T-helper 1 cell treated with Interleukin-12 subunit alpha and Interleukin-12 subunit beta and Interleukin-4 antibody, amounts not matched to agents 30 μg/mL and 1 μg/mL, for 36 hours (primary cell): ENCODE data around the gene HS1BP3.

Experiments used
- H3K27ac Mint-ChIP-seq: one replicate; pipeline ENCODE4 v1.8.0; 2021; ENCODE audit warnings: mild to moderate bottlenecking, mixed read lengths
- H3K27me3 Mint-ChIP-seq: one replicate; pipeline ENCODE4 v1.8.0; 2021; ENCODE audit warnings: low read depth, mixed read lengths
- H3K36me3 Mint-ChIP-seq: one replicate; pipeline ENCODE4 v1.8.0; 2021; ENCODE audit warnings: low read depth, mixed read lengths
- H3K4me1 Mint-ChIP-seq: one replicate; pipeline ENCODE4 v1.8.0; 2021; ENCODE audit warnings: low read depth, mixed read lengths
- H3K4me3 Mint-ChIP-seq: one replicate; pipeline ENCODE4 v1.8.0; 2021; ENCODE audit warnings: mild to moderate bottlenecking, moderate library complexity, mixed read lengths
- H3K9me3 Mint-ChIP-seq: one replicate; pipeline ENCODE4 v1.8.0; 2021; ENCODE audit warnings: mixed read lengths

The HS1BP3 gene

DNA sequence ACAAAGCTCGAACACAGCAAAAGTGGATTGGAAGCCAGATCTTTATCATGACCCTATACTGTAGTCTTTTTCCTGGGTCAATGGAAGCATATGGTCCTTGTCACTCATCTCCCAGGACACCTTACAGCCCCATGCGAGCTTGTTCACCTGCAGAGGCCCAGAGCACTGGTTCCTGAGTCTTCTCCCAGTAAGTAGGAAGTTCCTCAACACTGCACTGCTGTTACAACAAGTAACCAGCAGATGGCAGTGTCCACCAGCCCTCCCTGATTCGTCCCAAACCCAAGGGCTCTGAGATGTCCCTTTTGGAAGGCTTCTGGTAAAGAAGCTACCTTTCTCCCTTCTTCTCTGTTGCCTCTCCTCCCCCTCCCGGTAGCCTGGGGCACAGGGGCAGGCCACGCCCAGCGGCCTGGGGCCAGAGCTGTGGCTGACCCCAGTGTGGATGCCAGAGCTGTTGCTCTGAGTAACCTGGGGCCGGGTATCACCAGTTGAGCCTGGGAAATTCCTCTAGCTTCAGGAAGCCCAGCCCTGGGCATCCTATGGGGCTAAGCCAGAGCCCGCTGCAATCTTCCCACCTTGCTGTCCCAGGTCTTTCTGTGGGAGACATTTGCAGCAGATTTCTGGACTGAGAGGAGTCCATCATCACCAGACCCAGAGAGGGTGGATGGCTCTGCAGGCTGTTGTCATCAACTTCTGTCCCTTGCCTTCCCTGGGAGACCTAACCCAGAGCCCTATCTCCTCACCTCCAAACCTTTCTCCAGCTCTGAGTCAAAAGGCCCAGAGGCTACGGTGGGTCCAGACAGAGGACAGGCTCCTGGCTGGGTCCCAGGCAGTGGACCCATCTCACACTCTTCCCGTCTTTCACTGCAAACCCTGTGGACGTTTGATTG lies 10.8 kb upstream of the HS1BP3 start:
- peaks cover 69% of the 10 kb centered on the region for H3K27me3 Mint-ChIP-seq
- H3K36me3 Mint-ChIP-seq = no peaks in the 10 kb centered on the region
- peaks cover 3% of the 10 kb centered on the region for H3K4me1 Mint-ChIP-seq
- no peak overlapping the region for H3K4me3 Mint-ChIP-seq
- no peaks in the 10 kb centered on the region for H3K9me3 Mint-ChIP-seq
- no peak overlapping the region for H3K27ac Mint-ChIP-seq

- Mint-ChIP-seq H3K36me3 (no peaks in the 10 kb centered on the region), H3K4me1 (no peaks in the 10 kb centered on the region), H3K27me3 (peaks cover 68% of the 10 kb centered on the region), H3K9me3 (no peaks in the 10 kb centered on the region), H3K4me3 (no peak overlapping the region), H3K27ac (no peak overlapping the region)
Measured at GRCh38 chr2:20660506-20661420, 9.9 kb upstream of the HS1BP3 start.

DNA sequence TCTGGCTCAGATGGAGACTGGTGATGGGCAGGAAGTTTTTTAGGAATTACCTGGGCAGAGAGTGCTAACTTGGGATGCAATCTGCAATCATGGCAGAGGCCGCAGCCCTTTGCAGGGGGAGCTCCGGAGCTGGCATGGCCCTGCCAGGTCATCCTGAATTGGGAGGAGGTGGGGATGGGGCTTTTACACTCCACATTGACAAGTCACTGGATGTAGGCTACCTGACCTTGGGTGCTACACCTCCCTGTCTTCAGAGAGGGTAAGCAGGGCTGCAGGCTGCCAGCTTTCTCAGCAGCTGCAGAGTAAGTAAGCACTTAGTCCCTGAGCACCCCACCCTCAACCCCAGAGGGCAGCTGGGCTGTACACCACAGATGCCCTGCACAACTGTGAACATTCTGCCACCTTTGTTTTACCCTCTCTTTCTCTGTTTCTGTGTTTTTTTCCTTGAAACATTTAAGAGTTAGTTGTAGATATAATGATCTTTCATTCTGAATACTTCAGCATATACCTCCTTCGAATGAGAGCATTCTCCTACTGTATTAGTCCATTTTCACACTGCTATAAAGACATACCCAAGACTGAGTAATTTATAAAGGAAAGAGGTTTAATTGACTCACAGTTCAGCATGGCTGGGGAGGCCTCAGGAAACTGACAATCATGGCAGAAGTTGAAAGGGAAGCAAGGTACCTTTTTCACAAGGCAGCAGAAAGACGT lies 6.8 kb upstream of the HS1BP3 start:
- no peak overlapping the region for H3K4me3 Mint-ChIP-seq
- H3K9me3 Mint-ChIP-seq = no peaks in the 10 kb centered on the region
- H3K27ac Mint-ChIP-seq = no peak overlapping the region
- peaks cover 1% of the 10 kb centered on the region for H3K36me3 Mint-ChIP-seq
- H3K4me1 Mint-ChIP-seq = peaks cover 3% of the 10 kb centered on the region
- peaks cover 52% of the 10 kb centered on the region for H3K27me3 Mint-ChIP-seq

DNA sequence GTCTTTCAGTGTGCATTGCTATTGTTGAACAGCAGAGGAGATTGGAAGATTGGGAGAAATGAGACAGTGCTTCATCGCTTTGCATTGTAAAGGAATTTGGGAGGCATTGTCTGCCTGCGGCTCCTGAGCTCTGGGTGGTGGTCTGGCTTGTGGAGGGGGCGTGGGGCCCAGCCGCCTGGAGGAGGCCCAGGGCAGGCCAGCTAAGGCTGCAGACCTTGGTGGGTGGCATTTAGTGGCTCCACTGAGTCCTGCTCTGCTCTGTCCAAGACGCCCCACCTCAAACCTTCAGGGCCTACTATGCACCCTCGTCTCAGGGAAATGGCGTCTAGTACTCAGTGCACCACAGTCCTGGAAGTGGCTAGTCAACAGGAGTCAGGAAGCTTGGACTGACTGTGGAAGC lies 5.7 kb upstream of the HS1BP3 start:
- Mint-ChIP-seq H3K27ac (no peak overlapping the region), H3K4me3 (no peak overlapping the region), H3K36me3 (peaks cover 3% of the 10 kb centered on the region), H3K27me3 (peaks cover 45% of the 10 kb centered on the region), H3K4me1 (peaks cover 4% of the 10 kb centered on the region), H3K9me3 (no peaks in the 10 kb centered on the region)

DNA sequence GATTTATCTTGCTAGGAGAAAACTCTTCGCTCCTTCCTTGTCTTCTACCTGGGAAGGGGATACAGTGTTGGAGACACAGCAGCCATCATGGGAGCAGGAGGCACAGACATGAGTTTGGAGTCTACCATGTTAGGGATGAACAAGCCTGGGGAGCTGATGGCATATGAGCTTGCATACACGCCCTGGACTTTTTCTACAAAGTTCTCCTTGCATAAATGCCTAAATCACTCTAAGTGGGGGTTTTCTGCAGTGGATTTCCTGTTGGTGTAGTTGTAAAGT lies 3.6 kb upstream of the HS1BP3 start:
- Mint-ChIP-seq H3K4me1 (peaks cover 14% of the 10 kb centered on the region), H3K4me3 (no peak overlapping the region), H3K27me3 (peaks cover 29% of the 10 kb centered on the region), H3K27ac (no peak overlapping the region), H3K9me3 (no peaks in the 10 kb centered on the region), H3K36me3 (peaks cover 3% of the 10 kb centered on the region)

DNA sequence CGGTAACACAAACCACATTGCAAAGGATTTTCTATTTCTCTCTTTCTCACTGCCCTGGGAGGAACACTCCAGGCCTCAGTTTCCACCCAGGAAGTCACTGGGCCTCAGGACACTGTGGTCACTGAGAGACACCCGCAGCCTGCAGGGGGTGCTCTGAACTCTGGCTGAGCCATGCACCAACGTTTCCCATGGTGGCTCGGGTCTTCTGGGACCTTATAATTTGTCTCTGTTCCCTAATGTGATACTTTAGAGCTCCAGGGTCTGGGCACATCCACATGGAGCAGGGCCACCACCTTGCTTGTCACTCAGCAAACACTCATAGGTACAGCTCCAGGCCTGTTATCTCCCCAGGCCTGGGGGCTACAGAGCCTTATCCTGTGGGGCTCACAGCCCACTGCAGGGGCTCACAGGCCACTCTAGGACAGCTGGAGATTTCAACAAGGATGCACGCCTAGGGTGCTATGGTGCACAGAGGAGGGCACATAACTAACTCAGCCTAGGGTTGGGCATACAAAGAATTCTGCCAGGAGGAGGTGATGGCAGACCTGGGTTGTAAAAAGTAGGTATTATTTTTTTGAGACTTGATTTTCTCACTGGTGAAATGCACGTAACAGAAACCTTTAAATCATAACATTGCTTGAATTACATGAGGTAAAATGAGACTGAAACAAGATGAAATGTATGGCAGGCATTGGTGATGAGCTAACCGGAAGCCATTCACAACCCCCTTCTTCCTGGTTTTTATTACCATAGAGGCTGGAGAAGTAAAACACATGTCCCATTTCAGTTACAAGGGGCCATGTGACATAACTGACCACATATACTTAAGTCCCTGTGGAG lies 3.0 kb upstream of the HS1BP3 start:
- Mint-ChIP-seq H3K27ac (no peak overlapping the region), H3K4me3 (no peak overlapping the region), H3K27me3 (peaks cover 26% of the 10 kb centered on the region), H3K36me3 (peaks cover 3% of the 10 kb centered on the region), H3K4me1 (peaks cover 14% of the 10 kb centered on the region), H3K9me3 (no peaks in the 10 kb centered on the region)

DNA sequence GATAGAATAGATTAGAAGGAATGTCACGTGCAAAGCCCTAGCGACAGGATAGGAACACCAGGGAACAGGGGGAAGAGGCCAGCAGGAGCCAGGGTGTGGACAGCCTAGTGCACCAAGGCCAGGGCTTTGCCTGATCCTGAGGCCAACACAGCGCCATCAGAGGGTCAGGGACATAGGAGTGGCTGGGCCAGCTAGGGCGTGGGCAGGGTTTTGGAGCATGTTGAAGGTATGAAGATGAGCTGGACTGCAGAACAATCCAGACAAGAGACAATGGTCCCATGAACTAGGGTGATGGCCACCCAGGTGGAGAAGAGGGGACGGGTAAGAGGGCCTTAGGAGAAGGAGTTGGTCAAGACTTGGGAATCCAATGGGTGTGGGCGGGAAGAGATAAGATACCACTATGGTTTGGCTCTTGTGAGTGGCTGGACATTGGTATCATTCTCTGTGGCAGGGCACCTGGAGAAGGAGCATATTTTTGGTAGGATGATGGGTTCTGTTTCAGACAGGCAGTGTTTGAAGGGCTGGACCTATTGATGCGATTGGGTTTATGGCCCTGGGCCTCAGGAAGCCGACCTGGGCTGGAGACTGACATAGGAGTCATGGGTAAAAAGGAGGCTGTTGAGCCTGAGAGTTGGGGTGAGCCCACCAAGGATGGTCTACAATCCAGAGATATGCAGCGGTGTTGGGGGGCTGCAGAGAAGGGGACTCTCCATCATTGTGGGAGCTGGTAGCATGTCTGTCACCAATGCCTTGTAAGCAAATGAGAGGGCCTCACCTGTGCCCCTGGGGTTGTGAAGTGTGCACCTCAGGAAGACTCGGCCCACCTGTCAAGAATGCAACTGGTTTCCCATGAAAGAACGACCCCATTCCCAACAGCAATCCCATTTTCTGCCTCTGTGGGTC lies 2.0 kb upstream of the HS1BP3 start:
- Mint-ChIP-seq H3K36me3 (peaks cover 3% of the 10 kb centered on the region), H3K27me3 (peaks cover 23% of the 10 kb centered on the region), H3K9me3 (no peaks in the 10 kb centered on the region), H3K27ac (no peak overlapping the region), H3K4me1 (peaks cover 23% of the 10 kb centered on the region), H3K4me3 (no peak overlapping the region)

DNA sequence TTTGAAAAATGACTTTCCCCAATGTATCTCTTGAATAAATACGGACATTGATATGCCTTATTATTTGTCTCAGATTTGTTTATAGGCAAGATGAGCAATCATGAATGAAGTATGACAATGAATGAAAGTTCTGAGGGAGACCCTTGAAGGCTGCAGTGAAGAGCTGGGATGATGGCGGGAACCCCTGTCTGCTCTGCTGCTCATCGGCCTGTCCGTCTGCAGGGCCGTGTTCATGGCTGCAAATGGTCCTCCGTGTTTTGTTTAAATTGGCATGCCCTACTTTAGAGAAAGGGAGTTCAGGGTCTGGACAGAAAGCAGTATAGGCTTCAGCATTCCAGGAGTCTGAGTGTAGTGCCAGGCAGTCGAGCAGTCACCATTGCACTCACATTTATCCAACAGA lies 1.2 kb upstream of the HS1BP3 start:
- H3K36me3 Mint-ChIP-seq = peaks cover 3% of the 10 kb centered on the region
- H3K9me3 Mint-ChIP-seq = no peaks in the 10 kb centered on the region
- H3K27ac Mint-ChIP-seq = no peak overlapping the region
- H3K4me1 Mint-ChIP-seq = peaks cover 23% of the 10 kb centered on the region
- no peak overlapping the region for H3K4me3 Mint-ChIP-seq
- H3K27me3 Mint-ChIP-seq = peaks cover 21% of the 10 kb centered on the region

- Mint-ChIP-seq H3K4me3 (peak overlapping the region; percentile 85), H3K9me3 (no peaks in the 10 kb centered on the region), H3K36me3 (peaks cover 3% of the 10 kb centered on the region), H3K4me1 (peaks cover 23% of the 10 kb centered on the region), H3K27me3 (peaks cover 19% of the 10 kb centered on the region), H3K27ac (no peak overlapping the region)
Measured at GRCh38 chr2:20651731-20652099, 817 bp upstream of the HS1BP3 start.

DNA sequence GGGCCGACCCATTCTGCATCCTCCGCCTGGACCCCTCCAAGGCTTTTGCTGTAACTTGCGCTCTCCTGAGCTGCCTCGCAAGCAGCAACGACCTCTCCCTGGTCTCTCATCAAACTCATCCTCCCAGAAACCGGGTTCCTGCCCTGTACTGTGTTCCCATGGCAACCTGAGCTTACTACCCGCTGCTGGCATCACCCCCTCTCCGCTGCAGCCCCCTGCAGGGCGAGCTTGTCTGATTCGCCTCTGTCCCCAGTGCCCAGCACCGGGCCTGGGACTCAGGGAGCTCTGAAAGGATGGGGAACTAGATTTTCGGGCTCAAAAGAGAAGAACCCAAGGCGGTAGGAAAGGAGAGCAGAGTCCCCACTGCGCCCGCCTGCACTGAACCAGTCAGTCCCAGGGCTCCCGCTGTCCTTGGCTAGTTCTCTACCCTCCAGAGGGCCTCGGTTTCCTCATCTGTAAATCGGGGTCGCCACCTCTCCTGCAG lies 463 bp downstream of the HS1BP3 start:
- Mint-ChIP-seq H3K9me3 (no peaks in the 10 kb centered on the region), H3K4me3 (peak overlapping the region; percentile 91), H3K36me3 (peaks cover 3% of the 10 kb centered on the region), H3K27me3 (peaks cover 10% of the 10 kb centered on the region), H3K4me1 (peaks cover 23% of the 10 kb centered on the region), H3K27ac (peak overlapping the region; percentile 88)

DNA sequence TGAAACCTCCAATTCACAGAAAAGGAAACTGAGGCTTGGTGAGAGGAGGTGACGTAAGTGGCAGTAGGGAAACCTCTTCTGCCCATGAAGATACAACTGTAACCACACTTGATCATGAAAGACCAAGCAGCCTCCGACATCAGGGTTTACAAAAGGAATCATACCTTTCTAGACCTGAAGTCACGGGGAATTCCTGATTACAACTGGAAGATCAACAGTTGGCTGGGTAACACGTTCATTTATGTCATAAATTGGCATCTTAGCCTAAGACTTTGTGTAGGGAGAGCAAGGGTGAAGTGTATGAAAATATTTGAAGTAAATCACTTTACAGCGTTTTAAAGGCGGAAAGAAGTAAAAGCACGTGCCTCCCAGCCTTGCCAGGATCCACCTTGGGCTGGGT lies 922 bp downstream of the HS1BP3 start:
- Mint-ChIP-seq H3K27me3 (peaks cover 5% of the 10 kb centered on the region), H3K27ac (no peak overlapping the region), H3K4me1 (peaks cover 23% of the 10 kb centered on the region), H3K4me3 (peak overlapping the region; percentile 91), H3K36me3 (peaks cover 3% of the 10 kb centered on the region), H3K9me3 (no peaks in the 10 kb centered on the region)

DNA sequence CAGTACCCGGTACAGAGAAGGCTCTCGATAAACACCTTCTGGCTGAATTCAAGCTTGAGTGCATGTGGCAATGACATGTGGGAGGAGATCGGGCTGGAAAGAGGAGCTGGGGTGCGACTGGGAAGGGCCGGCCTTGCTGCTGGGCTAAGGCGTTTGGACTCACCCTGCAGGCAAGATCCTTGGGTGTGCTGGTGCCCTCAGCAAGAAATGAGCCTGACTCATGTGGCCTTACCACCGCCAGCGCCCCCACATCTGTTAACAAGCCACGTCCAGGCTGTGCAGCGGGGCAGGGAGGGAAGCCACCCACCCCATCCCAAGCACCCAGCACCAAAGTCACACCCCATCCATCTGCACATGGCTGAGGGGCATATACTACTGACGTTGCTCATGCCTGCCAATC lies 1.3 kb downstream of the HS1BP3 start:
- Mint-ChIP-seq H3K27ac (no peak overlapping the region), H3K4me1 (peaks cover 22% of the 10 kb centered on the region), H3K4me3 (peak overlapping the region; percentile 91), H3K9me3 (no peaks in the 10 kb centered on the region), H3K36me3 (peaks cover 3% of the 10 kb centered on the region), H3K27me3 (peaks cover 2% of the 10 kb centered on the region)

- Mint-ChIP-seq H3K27me3 (no peaks in the 10 kb centered on the region), H3K9me3 (no peaks in the 10 kb centered on the region), H3K36me3 (peaks cover 3% of the 10 kb centered on the region), H3K4me3 (no peak overlapping the region), H3K27ac (no peak overlapping the region), H3K4me1 (peaks cover 20% of the 10 kb centered on the region)
Measured at GRCh38 chr2:20648831-20649230, 2.1 kb downstream of the HS1BP3 start.
